ENCODE measurements around the gene EMX2. TPM values are rescaled to one million over a fixed set of nuclear protein-coding genes. Genes with fewer than 3 reads are reported as not detected.

Gene EMX2
- total RNA-seq, 1 experiment from 2014 or later: not detected

DNA sequence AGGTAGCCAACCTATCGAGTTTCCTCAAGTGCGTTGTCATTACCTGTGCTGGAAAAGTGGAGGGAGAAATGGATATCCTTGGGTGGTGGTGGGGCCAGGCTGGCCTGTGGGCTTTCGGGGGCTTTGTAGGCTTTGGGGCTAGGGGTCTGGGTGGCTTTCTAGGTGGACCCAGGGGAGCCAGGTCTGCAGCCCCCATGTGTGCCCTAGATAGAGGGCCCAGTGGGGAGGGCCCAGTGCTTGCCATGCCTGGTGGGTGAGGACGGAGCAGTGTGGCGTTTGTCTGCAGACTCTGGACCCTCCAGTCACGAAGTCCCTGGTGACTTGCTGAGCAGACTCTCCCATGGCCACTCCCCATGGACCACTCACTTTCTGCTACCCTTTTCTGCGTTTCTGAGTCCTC is 19.7 kb downstream of the EMX2 start:
- H3K4me2 ChIP-seq (ENCODE audit: low read length): no peak overlapping the region
- no peaks in the 10 kb centered on the region for H3K36me3 ChIP-seq (ENCODE audit: control insufficient read depth in 1 of 2, insufficient read depth in 2 of 2, low read length in 2 of 2)
- H3K9ac ChIP-seq (ENCODE audit: low read length): no peak overlapping the region
- intact Hi-C loops (cut with micrococcal nuclease): no loop called here
- CTCF ChIA-PET: no interaction called here
- no TSS peak for BruUV-seq (replicated peaks)
- H3K4me3 ChIP-seq (replicated peaks in 1 of 2; ENCODE audit: low read depth in 1 of 2, low read length in 2 of 2): no peak overlapping the region
- TF ChIP-seq SRF (IDR thresholded peaks at IDR 0.05; ENCODE audit: low read depth) (no peak), EGR1 (IDR thresholded peaks at IDR 0.05; ENCODE audit: low read depth) (no peak), TCF7L2 (IDR thresholded peaks at IDR 0.05; ENCODE audit: borderline replicate concordance, extremely low read depth, insufficient read depth, insufficient read length) (no peak), YY1 (IDR thresholded peaks at IDR 0.05; ENCODE audit: extremely low read depth, insufficient replicate concordance, low read depth, low read length) (no peak), ZFX (IDR thresholded peaks at IDR 0.05) (no peak), EZH2 (IDR thresholded peaks at IDR 0.05) (no peak), SIN3A (IDR thresholded peaks at IDR 0.05; ENCODE audit: low read depth) (no peak), CEBPB (IDR thresholded peaks at IDR 0.05; ENCODE audit: low read depth) (no peak), POLR2A (IDR thresholded peaks at IDR 0.05; ENCODE audit: borderline replicate concordance, extremely low read depth, insufficient read depth, insufficient read length) (no peak), SP1 (IDR thresholded peaks at IDR 0.05; ENCODE audit: low read depth) (no peak), FOSL1 (IDR thresholded peaks at IDR 0.05; ENCODE audit: low read depth) (no peak)
- TF ChIP-seq, protein P1, sequence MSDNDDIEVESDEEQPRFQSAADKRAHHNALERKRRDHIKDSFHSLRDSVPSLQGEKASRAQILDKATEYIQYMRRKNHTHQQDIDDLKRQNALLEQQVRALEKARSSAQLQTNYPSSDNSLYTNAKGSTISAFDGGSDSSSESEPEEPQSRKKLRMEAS (IDR thresholded peaks at IDR 0.05): no peak
- TF ChIP-seq, protein P2, sequence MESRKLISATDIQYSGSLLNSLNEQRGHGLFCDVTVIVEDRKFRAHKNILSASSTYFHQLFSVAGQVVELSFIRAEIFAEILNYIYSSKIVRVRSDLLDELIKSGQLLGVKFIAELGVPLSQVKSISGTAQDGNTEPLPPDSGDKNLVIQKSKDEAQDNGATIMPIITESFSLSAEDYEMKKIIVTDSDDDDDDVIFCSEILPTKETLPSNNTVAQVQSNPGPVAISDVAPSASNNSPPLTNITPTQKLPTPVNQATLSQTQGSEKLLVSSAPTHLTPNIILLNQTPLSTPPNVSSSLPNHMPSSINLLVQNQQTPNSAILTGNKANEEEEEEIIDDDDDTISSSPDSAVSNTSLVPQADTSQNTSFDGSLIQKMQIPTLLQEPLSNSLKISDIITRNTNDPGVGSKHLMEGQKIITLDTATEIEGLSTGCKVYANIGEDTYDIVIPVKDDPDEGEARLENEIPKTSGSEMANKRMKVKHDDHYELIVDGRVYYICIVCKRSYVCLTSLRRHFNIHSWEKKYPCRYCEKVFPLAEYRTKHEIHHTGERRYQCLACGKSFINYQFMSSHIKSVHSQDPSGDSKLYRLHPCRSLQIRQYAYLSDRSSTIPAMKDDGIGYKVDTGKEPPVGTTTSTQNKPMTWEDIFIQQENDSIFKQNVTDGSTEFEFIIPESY (IDR thresholded peaks at IDR 0.05; ENCODE audit: extremely low read depth, insufficient replicate concordance, low read length): no peak
- RAD21 ChIA-PET (ENCODE audit: low non-redundant PET in 1 of 2, low total read pairs in 2 of 2, uncharacterized antibody in 2 of 2, unreplicated experiment in 2 of 2): no interaction called here
- no peak overlapping the region for H3K27ac ChIP-seq (ENCODE audit: low read depth, low read length)
- POLR2A ChIA-PET: no interaction called here
- no peaks in the 10 kb centered on the region for H3K9me3 ChIP-seq (ENCODE audit: control insufficient read depth in 1 of 2, insufficient read depth in 1 of 2, low read depth in 1 of 2, low read length in 2 of 2)
- no peak overlapping the region for H2AFZ ChIP-seq (ENCODE audit: low read depth, low read length, poor library complexity, severe bottlenecking)
- no peak for ATAC-seq
- H3K79me2 ChIP-seq (ENCODE audit: insufficient read depth, low read length): no peaks in the 10 kb centered on the region
- H3K27me3 ChIP-seq (ENCODE audit: insufficient read depth, low read length): peaks cover 38% of the 10 kb centered on the region; the same call in 1 of the 2 replicates
- no peaks in the 10 kb centered on the region for H3K9me2 ChIP-seq (ENCODE audit: insufficient read depth)
- DNase-seq (ENCODE audit: low read depth, low spot score): no peak
- H4K20me1 ChIP-seq (ENCODE audit: insufficient read depth): no peaks in the 10 kb centered on the region
- no peaks in the 10 kb centered on the region for H3K4me1 ChIP-seq (ENCODE audit: control insufficient read depth in 1 of 2, insufficient read depth in 2 of 2, low read length in 2 of 2)
